Memory B cell (primary cell): ENCODE measurements around the gene CREBBP.

Experiments used
- ATAC-seq: fragments of 150-1000 bp; cut with Tn5 transposase; 2 replicates; pipeline ENCODE4 v1.10.0; 2021; ENCODE audit warnings: low read depth, mild to moderate bottlenecking, moderate library complexity
- DNase-seq, 2 donors: peaks; one replicate each; pipeline ENCODE4 v3.0.0; 2022; ENCODE audit warnings: low spot score in 2 of 2
- H3K27ac Mint-ChIP-seq: one replicate; pipeline ENCODE4 v1.8.0; 2022; ENCODE audit warnings: mild to moderate bottlenecking, moderate library complexity, mixed read lengths
- H3K27me3 Mint-ChIP-seq: one replicate; pipeline ENCODE4 v1.8.0; 2022; ENCODE audit warnings: mixed read lengths
- H3K36me3 Mint-ChIP-seq: one replicate; pipeline ENCODE4 v1.8.0; 2022; ENCODE audit warnings: mild to moderate bottlenecking, mixed read lengths
- H3K4me1 Mint-ChIP-seq: one replicate; pipeline ENCODE4 v1.8.0; 2022; ENCODE audit warnings: mixed read lengths
- H3K4me3 Mint-ChIP-seq: one replicate; pipeline ENCODE4 v1.8.0; 2022; ENCODE audit warnings: mild to moderate bottlenecking, moderate library complexity, mixed read lengths
- H3K9me3 Mint-ChIP-seq: one replicate; pipeline ENCODE4 v1.8.0; 2022; ENCODE audit warnings: mixed read lengths

The CREBBP gene

DNA sequence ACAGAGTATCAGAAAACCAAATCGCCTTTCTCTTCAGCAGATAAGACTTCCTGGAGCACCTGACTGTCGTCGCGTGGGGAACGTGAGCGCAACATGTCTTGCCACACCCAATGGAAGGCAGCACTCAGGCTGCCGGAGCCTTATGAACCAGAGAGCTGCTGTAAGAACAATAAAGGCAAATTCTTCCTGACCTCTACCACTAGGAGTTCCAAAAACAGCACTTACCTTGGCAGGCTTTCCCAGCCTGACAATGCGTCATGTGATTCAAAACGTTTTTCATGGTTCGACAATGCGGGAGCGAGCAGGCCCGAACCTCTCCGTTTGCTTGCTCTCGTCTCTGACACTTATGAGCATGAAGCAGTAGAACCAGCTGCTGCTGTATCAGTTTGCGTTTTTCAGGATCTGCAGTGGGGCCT, 87.3 kb downstream of the CREBBP start:
- Mint-ChIP-seq H3K9me3 (no peaks in the 10 kb centered on the region), H3K27me3 (no peaks in the 10 kb centered on the region), H3K4me1 (peaks cover 32% of the 10 kb centered on the region), H3K4me3 (no peak overlapping the region), H3K36me3 (peaks cover 22% of the 10 kb centered on the region), H3K27ac (peak overlapping the region; percentile 69)
- ATAC-seq (no peak), DNase-seq (no peak)

- Mint-ChIP-seq H3K9me3 (no peaks in the 10 kb centered on the region), H3K27me3 (no peaks in the 10 kb centered on the region), H3K27ac (peak overlapping the region; percentile 69), H3K36me3 (peaks cover 22% of the 10 kb centered on the region), H3K4me3 (no peak overlapping the region), H3K4me1 (peaks cover 31% of the 10 kb centered on the region)
- ATAC-seq (no peak), DNase-seq (no peak)
Observed at GRCh38 chr16:3792472-3793012, 88.0 kb downstream of the CREBBP start.

DNA sequence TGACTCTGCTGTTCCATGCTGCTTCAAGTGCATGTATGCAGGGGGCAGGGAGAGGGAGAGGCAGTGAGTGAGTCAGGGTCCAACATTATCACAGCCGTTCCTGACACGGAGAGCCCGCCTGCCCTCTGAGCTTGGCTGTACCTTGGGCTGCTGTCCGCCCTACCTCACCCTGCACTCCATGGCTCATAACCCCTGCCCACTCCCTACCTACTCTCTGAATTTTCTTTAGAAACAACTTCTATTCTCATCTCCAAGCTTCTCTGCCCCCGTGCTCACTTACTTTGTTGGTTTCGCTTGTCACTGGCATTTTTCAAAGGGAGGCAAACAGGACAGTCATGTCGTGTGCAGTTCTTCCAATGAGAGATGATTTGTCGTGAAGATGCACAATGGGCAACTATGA, 88.8 kb downstream of the CREBBP start:
- Mint-ChIP-seq H3K27me3 (no peaks in the 10 kb centered on the region), H3K4me3 (no peak overlapping the region), H3K9me3 (no peaks in the 10 kb centered on the region), H3K27ac (no peak overlapping the region), H3K36me3 (peaks cover 22% of the 10 kb centered on the region), H3K4me1 (peaks cover 29% of the 10 kb centered on the region)
- no peak for ATAC-seq
- DNase-seq: no peak

GRCh38 chr16:3789375-3790099, 91.0 kb downstream of the CREBBP start:
- H3K27ac Mint-ChIP-seq: peak overlapping the region; percentile 64
- H3K4me1 Mint-ChIP-seq: peaks cover 29% of the 10 kb centered on the region
- H3K9me3 Mint-ChIP-seq: no peaks in the 10 kb centered on the region
- no peaks in the 10 kb centered on the region for H3K27me3 Mint-ChIP-seq
- H3K4me3 Mint-ChIP-seq: no peak overlapping the region
- peaks cover 22% of the 10 kb centered on the region for H3K36me3 Mint-ChIP-seq
- ATAC-seq: no peak
- no peak for DNase-seq

DNA sequence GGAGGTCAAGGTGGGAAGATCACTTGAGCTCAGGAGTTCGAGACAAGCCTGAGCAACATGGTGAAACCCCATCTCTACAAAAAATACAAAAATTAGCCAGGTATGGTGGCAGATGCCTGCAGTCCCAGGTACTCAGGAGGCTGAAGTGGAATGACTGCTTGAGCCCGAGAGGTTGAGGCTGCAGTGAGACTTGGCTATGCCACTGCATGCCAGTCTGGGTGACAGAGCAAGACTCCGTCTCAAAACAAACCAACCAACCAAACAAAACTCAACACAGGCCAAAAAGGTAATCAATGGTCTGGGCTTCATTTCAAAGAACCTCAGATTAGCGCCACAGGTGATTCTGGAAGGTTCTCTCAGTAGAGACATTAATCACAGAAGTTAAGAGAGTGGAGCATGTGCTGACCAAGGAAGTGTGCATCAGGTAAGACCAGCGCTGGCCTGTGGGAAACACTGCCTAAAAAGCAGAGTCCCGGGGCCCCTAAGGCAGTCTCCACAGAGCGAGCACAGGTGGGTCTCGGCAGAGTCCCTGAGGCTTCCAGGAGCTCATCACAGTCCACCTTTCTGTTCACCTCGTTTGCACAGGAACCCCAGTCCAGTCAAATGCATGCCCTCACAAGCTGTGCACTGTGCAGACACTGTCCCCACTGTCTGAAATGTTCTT, 91.7 kb downstream of the CREBBP start:
- DNase-seq (no peak), ATAC-seq (no peak)
- Mint-ChIP-seq H3K4me1 (peaks cover 31% of the 10 kb centered on the region), H3K9me3 (no peaks in the 10 kb centered on the region), H3K4me3 (no peak overlapping the region), H3K27me3 (no peaks in the 10 kb centered on the region), H3K36me3 (peaks cover 22% of the 10 kb centered on the region), H3K27ac (peak overlapping the region; percentile 64)

GRCh38 chr16:3787924-3788661, 92.4 kb downstream of the CREBBP start:
- Mint-ChIP-seq H3K27me3 (no peaks in the 10 kb centered on the region), H3K4me3 (no peak overlapping the region), H3K4me1 (peaks cover 37% of the 10 kb centered on the region), H3K27ac (peak overlapping the region; percentile 63), H3K36me3 (peaks cover 22% of the 10 kb centered on the region), H3K9me3 (no peaks in the 10 kb centered on the region)
- ATAC-seq (peak; percentile 78), DNase-seq (peak in 1 of 2 donors; percentile 18)

GRCh38 chr16:3785413-3785812, 95.1 kb downstream of the CREBBP start:
- H3K9me3 Mint-ChIP-seq: no peaks in the 10 kb centered on the region
- no peak overlapping the region for H3K4me3 Mint-ChIP-seq
- ATAC-seq (no peak), DNase-seq (no peak)
- H3K36me3 Mint-ChIP-seq: peaks cover 9% of the 10 kb centered on the region
- peak overlapping the region; percentile 31 for H3K27ac Mint-ChIP-seq
- H3K27me3 Mint-ChIP-seq: no peaks in the 10 kb centered on the region
- peaks cover 28% of the 10 kb centered on the region for H3K4me1 Mint-ChIP-seq

GRCh38 chr16:3783516-3783915, 97.0 kb downstream of the CREBBP start:
- Mint-ChIP-seq H3K27ac (no peak overlapping the region), H3K4me3 (no peak overlapping the region), H3K9me3 (no peaks in the 10 kb centered on the region), H3K4me1 (peaks cover 20% of the 10 kb centered on the region), H3K27me3 (no peaks in the 10 kb centered on the region), H3K36me3 (peaks cover 8% of the 10 kb centered on the region)
- ATAC-seq (no peak), DNase-seq (no peak)

GRCh38 chr16:3782566-3782965, 97.9 kb downstream of the CREBBP start:
- DNase-seq: no peak
- Mint-ChIP-seq H3K4me1 (peaks cover 15% of the 10 kb centered on the region), H3K27me3 (no peaks in the 10 kb centered on the region), H3K36me3 (peaks cover 8% of the 10 kb centered on the region), H3K9me3 (no peaks in the 10 kb centered on the region), H3K4me3 (no peak overlapping the region), H3K27ac (no peak overlapping the region)
- ATAC-seq: no peak

GRCh38 chr16:3781421-3781820, 99.1 kb downstream of the CREBBP start:
- peaks cover 15% of the 10 kb centered on the region for H3K4me1 Mint-ChIP-seq
- no peak overlapping the region for H3K4me3 Mint-ChIP-seq
- ATAC-seq (no peak), DNase-seq (no peak)
- peaks cover 12% of the 10 kb centered on the region for H3K36me3 Mint-ChIP-seq
- H3K27ac Mint-ChIP-seq: no peak overlapping the region
- no peaks in the 10 kb centered on the region for H3K27me3 Mint-ChIP-seq
- no peaks in the 10 kb centered on the region for H3K9me3 Mint-ChIP-seq

DNA sequence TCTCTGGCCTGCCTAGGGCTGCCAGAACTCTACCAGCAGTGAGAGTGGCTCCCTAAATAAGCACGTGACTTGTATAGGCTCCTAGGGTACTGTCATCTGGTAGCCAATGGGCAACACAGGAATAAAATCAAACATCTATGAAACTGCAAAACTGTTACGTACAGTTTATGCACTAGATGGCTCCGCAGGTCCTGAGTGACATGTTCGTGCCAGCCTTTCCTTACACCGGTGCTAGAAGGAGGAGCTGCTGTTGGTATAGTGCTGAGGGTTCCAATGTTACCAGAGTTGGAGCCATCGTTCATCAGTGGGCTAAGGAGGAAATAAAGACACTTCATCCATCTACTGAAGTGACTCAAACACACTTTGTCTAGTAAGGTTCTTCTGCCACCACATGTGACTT, 99.9 kb downstream of the CREBBP start:
- peaks cover 15% of the 10 kb centered on the region for H3K4me1 Mint-ChIP-seq
- no peak overlapping the region for H3K4me3 Mint-ChIP-seq
- ATAC-seq: peak; percentile 21
- H3K36me3 Mint-ChIP-seq: peaks cover 17% of the 10 kb centered on the region
- DNase-seq: no peak
- H3K27ac Mint-ChIP-seq: peak overlapping the region; percentile 35
- H3K27me3 Mint-ChIP-seq: no peaks in the 10 kb centered on the region
- no peaks in the 10 kb centered on the region for H3K9me3 Mint-ChIP-seq

GRCh38 chr16:3776316-3776715, 104.2 kb downstream of the CREBBP start:
- no peaks in the 10 kb centered on the region for H3K27me3 Mint-ChIP-seq
- no peak overlapping the region for H3K27ac Mint-ChIP-seq
- peaks cover 27% of the 10 kb centered on the region for H3K36me3 Mint-ChIP-seq
- H3K9me3 Mint-ChIP-seq: no peaks in the 10 kb centered on the region
- DNase-seq (no peak), ATAC-seq (no peak)
- H3K4me3 Mint-ChIP-seq: no peak overlapping the region
- H3K4me1 Mint-ChIP-seq: peaks cover 2% of the 10 kb centered on the region

GRCh38 chr16:3774819-3775218, 105.7 kb downstream of the CREBBP start:
- Mint-ChIP-seq H3K9me3 (no peaks in the 10 kb centered on the region), H3K27ac (no peak overlapping the region), H3K4me3 (no peak overlapping the region), H3K27me3 (no peaks in the 10 kb centered on the region), H3K36me3 (peaks cover 26% of the 10 kb centered on the region), H3K4me1 (no peaks in the 10 kb centered on the region)
- DNase-seq (no peak), ATAC-seq (no peak)

- no peak for DNase-seq
- Mint-ChIP-seq H3K9me3 (no peaks in the 10 kb centered on the region), H3K4me1 (no peaks in the 10 kb centered on the region), H3K36me3 (peaks cover 26% of the 10 kb centered on the region), H3K4me3 (no peak overlapping the region), H3K27me3 (no peaks in the 10 kb centered on the region), H3K27ac (no peak overlapping the region)
- no peak for ATAC-seq
Observed at GRCh38 chr16:3774156-3774767, 106.3 kb downstream of the CREBBP start.
